HEK293 (cell line): Measurements from ENCODE around the gene MED23.
"Not testable (repeated sequence)": the region's sequence is repeated elsewhere in the genome, so short reads cannot be mapped to it uniquely, and the experiment has no call there.

Experiments used
- MYNN ChIP-seq: fragments of 450-650 bp; formaldehyde crosslinking; IDR thresholded peaks from 2 replicates; pipeline ENCODE4 v1.5.1; 2016; ENCODE audit warnings: missing biosample characterization, missing genetic modification characterization, borderline replicate concordance
- TRIM28 ChIP-seq: IDR thresholded peaks from 2 replicates; pipeline ENCODE4 v1.6.1; 2011; ENCODE audit warnings: low read length, control low read depth, borderline replicate concordance
- ZBTB26 ChIP-seq: fragments of 450-650 bp; formaldehyde crosslinking; optimal IDR thresholded peaks from 2 replicates; pipeline ENCODE3; 2016; ENCODE audit warnings: missing biosample characterization, mild to moderate bottlenecking, missing genetic modification characterization
- ZFP41 ChIP-seq: fragments of 450-650 bp; formaldehyde crosslinking; IDR thresholded peaks from 2 replicates; pipeline ENCODE4 v1.5.1; 2016; ENCODE audit warnings: missing biosample characterization, missing genetic modification characterization, borderline replicate concordance
- ZNF157 ChIP-seq: fragments of 450-650 bp; formaldehyde crosslinking; IDR thresholded peaks from 2 replicates; pipeline ENCODE4 v1.5.1; 2016; ENCODE audit warnings: missing biosample characterization, missing genetic modification characterization
- ZNF184 ChIP-seq: fragments of 450-650 bp; IDR thresholded peaks from 2 replicates; pipeline ENCODE4 v1.5.1; 2018; ENCODE audit warnings: missing biosample characterization, mild to moderate bottlenecking, missing genetic modification characterization
- ZNF324 ChIP-seq: fragments of 450-650 bp; formaldehyde crosslinking; IDR thresholded peaks from 2 replicates; pipeline ENCODE4 v1.5.1; 2016; ENCODE audit warnings: missing biosample characterization, missing genetic modification characterization
- ZNF639 ChIP-seq: fragments of 450-650 bp; formaldehyde crosslinking; IDR thresholded peaks from 2 replicates; pipeline ENCODE4 v1.5.1; 2016; ENCODE audit warnings: missing biosample characterization, missing genetic modification characterization
- ZNF654 ChIP-seq: fragments of 450-650 bp; formaldehyde crosslinking; IDR thresholded peaks from 2 replicates; pipeline ENCODE4 v1.5.1; 2016; ENCODE audit warnings: low read depth, missing biosample characterization, missing genetic modification characterization
- TF ChIP-seq, protein P1 (sequence below): fragments of 450-650 bp; formaldehyde crosslinking; IDR thresholded peaks from 2 replicates; pipeline ENCODE4 v1.5.1; 2016; ENCODE audit warnings: missing biosample characterization, missing genetic modification characterization
- TF ChIP-seq, protein P2 (sequence below): fragments of 450-650 bp; formaldehyde crosslinking; IDR thresholded peaks from 2 replicates; pipeline ENCODE4 v1.5.1; 2016; ENCODE audit warnings: missing biosample characterization, missing genetic modification characterization
- TF ChIP-seq, protein P3 (sequence below): fragments of 450-650 bp; formaldehyde crosslinking; IDR thresholded peaks from 2 replicates; pipeline ENCODE4 v1.5.1; 2016; ENCODE audit warnings: missing biosample characterization, missing genetic modification characterization
- TF ChIP-seq, protein P4 (sequence below): fragments of 450-650 bp; formaldehyde crosslinking; IDR thresholded peaks from 2 replicates; pipeline ENCODE4 v1.5.1; 2017; ENCODE audit warnings: missing biosample characterization, mild to moderate bottlenecking, missing genetic modification characterization, moderate library complexity

DNA sequence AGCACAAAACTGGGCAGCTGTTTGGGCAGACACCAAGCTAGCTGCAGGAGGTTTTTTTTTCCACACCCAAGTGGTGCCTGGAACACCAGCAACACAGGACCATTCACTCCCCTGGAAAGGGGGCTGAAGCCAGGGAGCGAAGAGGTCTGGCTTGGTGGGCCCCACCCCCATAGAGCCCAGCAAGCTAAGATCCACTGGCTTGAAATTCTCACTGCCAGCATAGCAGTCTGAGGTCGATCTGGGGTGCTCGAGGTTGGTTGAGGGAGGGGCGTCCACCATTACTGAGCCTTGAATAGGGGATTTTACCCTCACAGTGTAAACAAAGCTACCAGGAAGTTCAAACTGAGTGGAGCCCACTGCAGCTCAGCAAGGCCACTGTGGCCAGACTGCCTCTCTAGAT, 89.4 kb downstream of the MED23 start:
- TF ChIP-seq, protein P1, sequence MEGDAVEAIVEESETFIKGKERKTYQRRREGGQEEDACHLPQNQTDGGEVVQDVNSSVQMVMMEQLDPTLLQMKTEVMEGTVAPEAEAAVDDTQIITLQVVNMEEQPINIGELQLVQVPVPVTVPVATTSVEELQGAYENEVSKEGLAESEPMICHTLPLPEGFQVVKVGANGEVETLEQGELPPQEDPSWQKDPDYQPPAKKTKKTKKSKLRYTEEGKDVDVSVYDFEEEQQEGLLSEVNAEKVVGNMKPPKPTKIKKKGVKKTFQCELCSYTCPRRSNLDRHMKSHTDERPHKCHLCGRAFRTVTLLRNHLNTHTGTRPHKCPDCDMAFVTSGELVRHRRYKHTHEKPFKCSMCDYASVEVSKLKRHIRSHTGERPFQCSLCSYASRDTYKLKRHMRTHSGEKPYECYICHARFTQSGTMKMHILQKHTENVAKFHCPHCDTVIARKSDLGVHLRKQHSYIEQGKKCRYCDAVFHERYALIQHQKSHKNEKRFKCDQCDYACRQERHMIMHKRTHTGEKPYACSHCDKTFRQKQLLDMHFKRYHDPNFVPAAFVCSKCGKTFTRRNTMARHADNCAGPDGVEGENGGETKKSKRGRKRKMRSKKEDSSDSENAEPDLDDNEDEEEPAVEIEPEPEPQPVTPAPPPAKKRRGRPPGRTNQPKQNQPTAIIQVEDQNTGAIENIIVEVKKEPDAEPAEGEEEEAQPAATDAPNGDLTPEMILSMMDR, result not testable (repeated sequence)
- TF ChIP-seq ZNF157 (tag by site-specific recombination); ZNF324 (tag by site-specific recombination); TRIM28; ZNF184; ZFP41 (tag by site-specific recombination); ZNF639 (tag by site-specific recombination); ZNF654 (tag by site-specific recombination); MYNN (tag by site-specific recombination); ZBTB26 (tag by site-specific recombination): not testable (repeated sequence)
- TF ChIP-seq, protein P2, sequence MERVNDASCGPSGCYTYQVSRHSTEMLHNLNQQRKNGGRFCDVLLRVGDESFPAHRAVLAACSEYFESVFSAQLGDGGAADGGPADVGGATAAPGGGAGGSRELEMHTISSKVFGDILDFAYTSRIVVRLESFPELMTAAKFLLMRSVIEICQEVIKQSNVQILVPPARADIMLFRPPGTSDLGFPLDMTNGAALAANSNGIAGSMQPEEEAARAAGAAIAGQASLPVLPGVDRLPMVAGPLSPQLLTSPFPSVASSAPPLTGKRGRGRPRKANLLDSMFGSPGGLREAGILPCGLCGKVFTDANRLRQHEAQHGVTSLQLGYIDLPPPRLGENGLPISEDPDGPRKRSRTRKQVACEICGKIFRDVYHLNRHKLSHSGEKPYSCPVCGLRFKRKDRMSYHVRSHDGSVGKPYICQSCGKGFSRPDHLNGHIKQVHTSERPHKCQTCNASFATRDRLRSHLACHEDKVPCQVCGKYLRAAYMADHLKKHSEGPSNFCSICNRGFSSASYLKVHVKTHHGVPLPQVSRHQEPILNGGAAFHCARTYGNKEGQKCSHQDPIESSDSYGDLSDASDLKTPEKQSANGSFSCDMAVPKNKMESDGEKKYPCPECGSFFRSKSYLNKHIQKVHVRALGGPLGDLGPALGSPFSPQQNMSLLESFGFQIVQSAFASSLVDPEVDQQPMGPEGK, result not testable (repeated sequence)
- TF ChIP-seq, protein P3, sequence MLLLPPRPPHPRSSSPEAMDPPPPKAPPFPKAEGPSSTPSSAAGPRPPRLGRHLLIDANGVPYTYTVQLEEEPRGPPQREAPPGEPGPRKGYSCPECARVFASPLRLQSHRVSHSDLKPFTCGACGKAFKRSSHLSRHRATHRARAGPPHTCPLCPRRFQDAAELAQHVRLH (tag by site-specific recombination), result not testable (repeated sequence)
- TF ChIP-seq, protein P4, sequence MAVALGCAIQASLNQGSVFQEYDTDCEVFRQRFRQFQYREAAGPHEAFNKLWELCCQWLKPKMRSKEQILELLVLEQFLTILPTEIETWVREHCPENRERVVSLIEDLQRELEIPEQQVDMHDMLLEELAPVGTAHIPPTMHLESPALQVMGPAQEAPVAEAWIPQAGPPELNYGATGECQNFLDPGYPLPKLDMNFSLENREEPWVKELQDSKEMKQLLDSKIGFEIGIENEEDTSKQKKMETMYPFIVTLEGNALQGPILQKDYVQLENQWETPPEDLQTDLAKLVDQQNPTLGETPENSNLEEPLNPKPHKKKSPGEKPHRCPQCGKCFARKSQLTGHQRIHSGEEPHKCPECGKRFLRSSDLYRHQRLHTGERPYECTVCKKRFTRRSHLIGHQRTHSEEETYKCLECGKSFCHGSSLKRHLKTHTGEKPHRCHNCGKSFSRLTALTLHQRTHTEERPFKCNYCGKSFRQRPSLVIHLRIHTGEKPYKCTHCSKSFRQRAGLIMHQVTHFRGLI (tag by site-specific recombination), result not testable (repeated sequence)
